ENCODE measurements around the gene ELL2.

DNA sequence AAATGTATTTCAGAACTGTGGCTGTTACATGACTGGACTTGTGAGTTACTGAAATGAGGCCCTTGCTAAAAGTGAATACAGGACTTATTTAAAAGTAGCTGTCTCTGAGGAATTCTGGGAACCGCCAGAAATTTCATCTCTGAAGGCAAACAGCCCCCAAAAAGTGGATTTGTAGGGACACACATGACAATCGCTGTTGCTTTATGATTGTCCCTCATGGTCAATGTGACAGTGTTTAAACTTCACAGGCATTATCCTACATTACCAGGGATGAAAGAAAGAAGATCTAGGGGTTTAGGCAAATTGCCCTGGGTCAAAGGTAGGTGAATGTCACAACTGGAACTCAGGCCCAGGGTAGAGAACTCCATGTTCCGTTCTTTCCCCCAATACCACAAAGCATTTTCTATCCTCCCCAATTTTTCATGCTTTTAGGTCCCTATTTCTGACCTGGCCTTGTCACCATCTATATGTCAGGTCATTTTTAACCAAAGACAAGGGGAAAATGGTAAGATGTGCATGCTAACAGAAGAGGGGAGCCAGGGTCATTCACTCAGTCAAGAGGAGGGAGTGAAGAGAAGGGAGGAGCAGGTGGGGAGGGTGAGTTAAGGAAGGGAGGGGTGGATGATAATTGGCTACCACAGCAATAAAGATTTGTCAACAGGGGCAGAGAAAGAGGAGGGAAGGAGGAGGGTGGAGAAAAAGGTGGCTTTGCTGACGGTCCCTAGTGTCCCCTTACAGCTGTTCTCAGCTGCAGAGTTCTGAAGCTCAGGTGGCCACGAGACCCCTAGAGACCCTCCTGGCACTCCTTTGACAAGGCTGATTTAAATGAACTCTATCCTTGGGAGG lies 81.3 kb downstream of the ELL2 start:
- TF ChIP-seq MEF2A (IDR thresholded peaks at IDR 0.05; ENCODE audit: borderline replicate concordance, low read depth) (no peak), CHD2 (IDR thresholded peaks at IDR 0.05; ENCODE audit: low read length, partially characterized antibody) (no peak), RXRA (IDR thresholded peaks at IDR 0.05; ENCODE audit: borderline replicate concordance, low read depth) (no peak), NRF1 (IDR thresholded peaks at IDR 0.05; ENCODE audit: low read depth, low read length) (no peak), FOXM1 (IDR thresholded peaks at IDR 0.05; ENCODE audit: low read depth) (no peak), PBX3 (IDR thresholded peaks at IDR 0.05) (no peak), USF2 (IDR thresholded peaks at IDR 0.05; ENCODE audit: borderline replicate concordance, low read depth, low read length) (no peak), EP300 (IDR thresholded peaks at IDR 0.05; ENCODE audit: borderline replicate concordance in 1 of 2, low read depth in 1 of 2, low read length in 1 of 2) (no peak), MXI1 (IDR thresholded peaks at IDR 0.05; ENCODE audit: low read depth, low read length) (no peak), REST (IDR thresholded peaks at IDR 0.05; ENCODE audit: low read depth, low read length) (no peak), POLR2AphosphoS5 (IDR thresholded peaks at IDR 0.05; ENCODE audit: low read depth, low read length) (no peak), MAX (IDR thresholded peaks at IDR 0.05; ENCODE audit: low read depth) (no peak)
- TF ChIP-seq, protein P1, sequence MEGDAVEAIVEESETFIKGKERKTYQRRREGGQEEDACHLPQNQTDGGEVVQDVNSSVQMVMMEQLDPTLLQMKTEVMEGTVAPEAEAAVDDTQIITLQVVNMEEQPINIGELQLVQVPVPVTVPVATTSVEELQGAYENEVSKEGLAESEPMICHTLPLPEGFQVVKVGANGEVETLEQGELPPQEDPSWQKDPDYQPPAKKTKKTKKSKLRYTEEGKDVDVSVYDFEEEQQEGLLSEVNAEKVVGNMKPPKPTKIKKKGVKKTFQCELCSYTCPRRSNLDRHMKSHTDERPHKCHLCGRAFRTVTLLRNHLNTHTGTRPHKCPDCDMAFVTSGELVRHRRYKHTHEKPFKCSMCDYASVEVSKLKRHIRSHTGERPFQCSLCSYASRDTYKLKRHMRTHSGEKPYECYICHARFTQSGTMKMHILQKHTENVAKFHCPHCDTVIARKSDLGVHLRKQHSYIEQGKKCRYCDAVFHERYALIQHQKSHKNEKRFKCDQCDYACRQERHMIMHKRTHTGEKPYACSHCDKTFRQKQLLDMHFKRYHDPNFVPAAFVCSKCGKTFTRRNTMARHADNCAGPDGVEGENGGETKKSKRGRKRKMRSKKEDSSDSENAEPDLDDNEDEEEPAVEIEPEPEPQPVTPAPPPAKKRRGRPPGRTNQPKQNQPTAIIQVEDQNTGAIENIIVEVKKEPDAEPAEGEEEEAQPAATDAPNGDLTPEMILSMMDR (IDR thresholded peaks at IDR 0.05), result no peak

All from SK-N-SH (cell line).